GM21515 (cell line): ENCODE results near the gene FOXN3.

Source experiments
- ATAC-seq: cut with Tn5 transposase; IDR thresholded peaks from one replicate; pipeline ENCODE4 v1.9.1; 2021; ENCODE audit not compliant: unreplicated experiment

Gene FOXN3

GRCh38 chr14:89384636-89385035 is 32.4 kb downstream of the FOXN3 start:
- no peak for ATAC-seq

GRCh38 chr14:89384023-89384422 is 33.0 kb downstream of the FOXN3 start:
- ATAC-seq = peak; percentile 94

- no peak for ATAC-seq
These were observed 33.9 kb downstream of the FOXN3 start for GRCh38 chr14:89382901-89383845.

- no peak for ATAC-seq
These were observed 34.5 kb downstream of the FOXN3 start for GRCh38 chr14:89382487-89382886.

- ATAC-seq = no peak
These were observed 36.9 kb downstream of the FOXN3 start for GRCh38 chr14:89379891-89380820.

- no peak for ATAC-seq
These were observed 38.0 kb downstream of the FOXN3 start for GRCh38 chr14:89379006-89379405.

- ATAC-seq = no peak
These were observed 38.9 kb downstream of the FOXN3 start for GRCh38 chr14:89378119-89378518.

- ATAC-seq = no peak
These were observed 39.5 kb downstream of the FOXN3 start for GRCh38 chr14:89377544-89377943.

- ATAC-seq = no peak
These were observed 42.1 kb downstream of the FOXN3 start for GRCh38 chr14:89374908-89375307.

- no peak for ATAC-seq
These were observed 43.8 kb downstream of the FOXN3 start for GRCh38 chr14:89373185-89373584.

- no peak for ATAC-seq
These were observed 44.5 kb downstream of the FOXN3 start for GRCh38 chr14:89372512-89372883.

GRCh38 chr14:89371585-89372511 is 45.2 kb downstream of the FOXN3 start:
- ATAC-seq = no peak

GRCh38 chr14:89370781-89371180 is 46.3 kb downstream of the FOXN3 start:
- no peak for ATAC-seq

GRCh38 chr14:89370381-89370780 is 46.7 kb downstream of the FOXN3 start:
- ATAC-seq = no peak

- no peak for ATAC-seq
These were observed 47.4 kb downstream of the FOXN3 start for GRCh38 chr14:89369656-89370055.

- ATAC-seq = no peak
These were observed 48.2 kb downstream of the FOXN3 start for GRCh38 chr14:89368490-89369477.

- no peak for ATAC-seq
These were observed 49.3 kb downstream of the FOXN3 start for GRCh38 chr14:89367779-89368120.

- ATAC-seq = no peak
These were observed 49.9 kb downstream of the FOXN3 start for GRCh38 chr14:89366864-89367778.
